ENCODE data around the gene SLC7A14. TPM values are rescaled to one million over a fixed set of nuclear protein-coding genes. Genes with fewer than 3 reads are reported as not detected.

SLC7A14 gene
- total and polyA plus RNA-seq, 2 of the 13 experiments (the other 11 are each of a cell fraction or from before 2014, with no cell fraction given): not detected

- no peaks in the 10 kb centered on the region for H3K79me2 ChIP-seq (ENCODE audit: insufficient read depth, low read length)
- H2AFZ ChIP-seq (ENCODE audit: low read length): no peak overlapping the region
- no peaks in the 10 kb centered on the region for H3K9me3 ChIP-seq (ENCODE audit: low read length)
- intact Hi-C loops (cut with micrococcal nuclease; ENCODE audit: unreplicated experiment): no loop called here
- ATAC-seq: no peak
- 8% methylated on average over 9 of the region's 9 CpGs for WGBS (ENCODE audit: low lambda C conversion rate)
- H3K4me3 ChIP-seq (replicated peaks in 1 of 3; ENCODE audit: insufficient read depth in 1 of 3, low read depth in 2 of 3, low read length in 3 of 3): no peak overlapping the region
- BruUV-seq (replicated peaks): no TSS peak
- no peak overlapping the region for H3K27ac ChIP-seq (ENCODE audit: extremely low read length, insufficient read depth, low read length)
- ChIA-PET CTCF (ENCODE audit: low intra/inter-chr PET ratio, low total read pairs) (no interaction called here), POLR2A (no interaction called here)
- no peak for DNase-seq (ENCODE audit: low spot score)
- no peak overlapping the region for H3K4me2 ChIP-seq (ENCODE audit: low read depth, low read length)
- H3K36me3 ChIP-seq (replicated peaks in 1 of 2; ENCODE audit: control insufficient read depth in 1 of 2, insufficient read depth in 2 of 2, low read length in 2 of 2): no peaks in the 10 kb centered on the region
- no peak for FAIRE-seq
- H3K9ac ChIP-seq (ENCODE audit: insufficient read depth, low read depth, low read length): no peak overlapping the region
- TF ChIP-seq KLF9 (CRISPR knock-in tag; IDR thresholded peaks at IDR 0.05; ENCODE audit: low read depth) (no peak), BRD4 (CRISPR knock-in tag; IDR thresholded peaks at IDR 0.05) (no peak), GMEB2 (CRISPR knock-in tag; IDR thresholded peaks at IDR 0.05; ENCODE audit: low read depth) (no peak), ZNF326 (CRISPR knock-in tag; IDR thresholded peaks at IDR 0.05; ENCODE audit: borderline replicate concordance) (no peak), POLR2G (IDR thresholded peaks at IDR 0.05; ENCODE audit: low read depth, low read length) (no peak), ONECUT2 (CRISPR knock-in tag; IDR thresholded peaks at IDR 0.05) (no peak), ZBED4 (CRISPR knock-in tag; IDR thresholded peaks at IDR 0.05; ENCODE audit: borderline replicate concordance) (no peak), EP300 (IDR thresholded peaks at IDR 0.05; ENCODE audit: low read depth in 2 of 2, low read length in 2 of 2) (no peak), EP300 (CRISPR knock-in tag; IDR thresholded peaks at IDR 0.05; ENCODE audit: borderline replicate concordance) (no peak), SPEN (CRISPR knock-in tag; IDR thresholded peaks at IDR 0.05; ENCODE audit: low read depth) (no peak), ZNF383 (CRISPR knock-in tag; IDR thresholded peaks at IDR 0.05; ENCODE audit: borderline replicate concordance) (no peak)
- H3K27me3 ChIP-seq (ENCODE audit: control insufficient read depth in 1 of 2, insufficient read depth in 2 of 2, low read length in 2 of 2): peaks cover 0 to 17% of the 10 kb centered on the region in 2 experiments; a peak in 3 of 5 replicates
- in situ Hi-C loops (cut with HindIII; ENCODE audit: extremely low pct_ligation_motif_present, low pct_unique_long_range_greater_than_20kb): no loop called here
- H4K20me1 ChIP-seq (ENCODE audit: insufficient read depth, low read length): no peaks in the 10 kb centered on the region
- H3K4me1 ChIP-seq (ENCODE audit: insufficient read depth, low read length): peaks cover 48% of the 10 kb centered on the region
These were observed 99.5 kb downstream of the SLC7A14 start for GRCh38 chr3:170486398-170486797.
